Ovary (tissue), 9 donors: Measurements from ENCODE around the gene FN3K. TPM values are rescaled to one million over a fixed set of nuclear protein-coding genes. Genes with fewer than 3 reads are reported as not detected.

ENCODE experiments used
- DNase-seq, 5 donors: peaks; one replicate each; pipeline ENCODE4 v3.0.0-alpha.2; 2019 to 2020
- H3K27ac ChIP-seq, 2 donors: fragments of 200-600 bp; one replicate each; pipeline versions ENCODE4 v1.5.1 to v1.8.0; 2019 to 2022
- H3K27me3 ChIP-seq: fragments of 200-600 bp; one replicate; pipeline ENCODE4 v1.8.0; 2022
- H3K36me3 ChIP-seq: fragments of 200-600 bp; sonication (generic); one replicate; pipeline ENCODE4 v1.5.1; 2019
- H3K4me1 ChIP-seq: one replicate; pipeline ENCODE4 v1.8.1; 2013; ENCODE audit warnings: mild to moderate bottlenecking, moderate library complexity; ENCODE audit not compliant: insufficient read depth
- H3K4me3 ChIP-seq: fragments of 200-600 bp; sonication (generic); one replicate; pipeline ENCODE4 v1.5.1; 2017
- H3K9me3 ChIP-seq, 2 donors: fragments of 200-600 bp in 1 of 2; sonication (generic) in 1 of 2; one replicate each; pipeline versions ENCODE4 v1.5.1 to v1.8.1; 2013 to 2019; ENCODE audit warnings: mild to moderate bottlenecking in 1 of 2, moderate library complexity in 1 of 2
- EP300 ChIP-seq: sonication (generic); formaldehyde crosslinking; IDR thresholded peaks from one replicate; pipeline ENCODE4 v1.6.1; 2017; ENCODE audit warnings: antibody characterized with exemption
- POLR2A ChIP-seq: fragments of 450-650 bp; IDR thresholded peaks from one replicate; pipeline ENCODE4 v1.6.1; 2017; ENCODE audit warnings: antibody characterized with exemption, mild to moderate bottlenecking, moderate library complexity
- WGBS, 3 donors: extraction: QIAGEN DNeasy Blood & Tissue Kit in 1 of 3; methylation state at CpG; one replicate each; pipeline versions ENCODE4 v1.1.5 to v1.1.7; 2013 to 2017; 5-methylcytosine and 5-hydroxymethylcytosine counted together
- intact Hi-C, 4 donors: fragments of 100-400 bp; cut with DNase I; formaldehyde crosslinking; loops; one replicate each; pipeline versions ENCODE4 v1.11.0 to v1.15.1; 2022 to 2023
- polyA plus RNA-seq, 2 donors: library from polyadenylated mRNA; stranded (reverse); fragments of 200-250 nt in 1 of 2; fragments of 350-450 nt in 1 of 2; fragmentation: Illumina TruSeq in 1 of 2; extraction: RNeasy Lipid Tissue Mini Kit (QIAGEN cat#74804) in 1 of 2; gene quantifications; one replicate each; pipeline ENCODE4 v1.2.3, GENCODE V29; 2013 to 2014
- total RNA-seq, 7 donors: library from RNA; depleted of rRNA in 2 of 7; stranded (reverse); fragments of >200 nt in 2 of 7; fragmentation: NEBNext Ultra II Directional in 3 of 7; extraction: Animal tissue kit (Norgen Biotek cat#: 25700) in 3 of 7; gene quantifications; one replicate each; pipeline versions ENCODE4 v1.1.0 to v1.2.4, GENCODE V29; 2016 to 2023
- TF ChIP-seq, protein P1 (sequence below), 3 donors: fragments of 450-650 bp in 2 of 3; fragments of 200-600 bp in 1 of 3; IDR thresholded peaks; one replicate each; pipeline versions ENCODE4 v1.5.1 to v1.8.0; 2016 to 2022; ENCODE audit warnings: antibody characterized with exemption in 3 of 3, mild to moderate bottlenecking in 1 of 3
- donor health status: DM: no; HTN: no; CAD: no; lungs with moderate emphysema.
- donor health status: DM: no; HTN: no; CAD: no.
- donor health status: Bipolar disorder and iron deficiency.
- donor health status: DM: yes; HTN: yes; CAD: no.
- donor health status: DM: no; HTN: no; CAD: no.
- donor health status: DM: yes; HTN: yes; CAD: no.

The FN3K gene
- total and polyA plus RNA-seq, 9 donors = 12.0 to 106 (median 30.1) TPM

DNA sequence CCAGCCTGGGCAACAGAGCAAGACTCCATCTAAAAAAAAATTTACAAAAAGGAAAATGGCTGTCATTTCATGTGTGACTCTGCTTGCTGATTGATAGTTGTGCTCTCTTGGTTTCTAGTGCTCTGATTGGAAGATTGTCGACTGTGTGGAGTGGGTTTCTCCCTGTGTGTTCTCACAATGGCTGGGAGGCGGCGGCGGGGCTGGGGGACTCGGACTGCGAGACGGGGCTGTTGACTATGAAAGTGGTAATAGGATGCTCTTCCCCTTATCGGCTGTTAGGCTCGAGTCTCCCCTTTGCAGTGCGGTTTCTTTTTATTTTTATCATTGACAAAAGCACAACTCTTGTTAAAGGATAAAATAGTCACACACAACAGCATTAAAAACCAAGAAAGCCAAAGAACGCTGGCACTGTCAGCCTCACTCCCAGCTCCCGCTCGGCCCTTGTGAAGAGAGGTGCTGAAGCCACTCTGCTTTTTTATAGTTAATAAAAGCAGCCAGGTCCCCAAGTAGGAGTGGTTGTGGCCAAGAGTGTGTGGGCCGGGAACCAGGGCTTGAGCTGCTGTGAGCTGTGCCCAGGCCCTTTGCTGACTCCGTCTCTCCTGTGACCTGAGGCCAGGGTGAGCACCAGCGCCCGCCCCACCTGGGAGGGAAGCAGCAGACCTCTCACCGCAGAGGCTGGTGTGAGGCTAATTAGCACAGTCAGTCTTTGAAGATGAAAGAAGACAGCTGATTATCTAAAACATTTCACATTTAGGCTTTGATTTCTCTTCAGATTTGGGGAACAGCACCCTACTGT, 53.0 kb downstream of the FN3K start:
- no peaks in the 10 kb centered on the region for H3K4me1 ChIP-seq
- intact Hi-C loops = loop anchor here in 1 of 4 donors (10.0 kb wide), 1 partner anchor 126 kb away; no protein-coding TSS in a partner anchor
- DNase-seq = no peak
- no peak overlapping the region for H3K4me3 ChIP-seq
- H3K27me3 ChIP-seq = no peaks in the 10 kb centered on the region
- 86 to 88% (median 87%) methylated on average over 18 of the region's 18 CpGs for WGBS, 3 donors
- TF ChIP-seq, protein P1, sequence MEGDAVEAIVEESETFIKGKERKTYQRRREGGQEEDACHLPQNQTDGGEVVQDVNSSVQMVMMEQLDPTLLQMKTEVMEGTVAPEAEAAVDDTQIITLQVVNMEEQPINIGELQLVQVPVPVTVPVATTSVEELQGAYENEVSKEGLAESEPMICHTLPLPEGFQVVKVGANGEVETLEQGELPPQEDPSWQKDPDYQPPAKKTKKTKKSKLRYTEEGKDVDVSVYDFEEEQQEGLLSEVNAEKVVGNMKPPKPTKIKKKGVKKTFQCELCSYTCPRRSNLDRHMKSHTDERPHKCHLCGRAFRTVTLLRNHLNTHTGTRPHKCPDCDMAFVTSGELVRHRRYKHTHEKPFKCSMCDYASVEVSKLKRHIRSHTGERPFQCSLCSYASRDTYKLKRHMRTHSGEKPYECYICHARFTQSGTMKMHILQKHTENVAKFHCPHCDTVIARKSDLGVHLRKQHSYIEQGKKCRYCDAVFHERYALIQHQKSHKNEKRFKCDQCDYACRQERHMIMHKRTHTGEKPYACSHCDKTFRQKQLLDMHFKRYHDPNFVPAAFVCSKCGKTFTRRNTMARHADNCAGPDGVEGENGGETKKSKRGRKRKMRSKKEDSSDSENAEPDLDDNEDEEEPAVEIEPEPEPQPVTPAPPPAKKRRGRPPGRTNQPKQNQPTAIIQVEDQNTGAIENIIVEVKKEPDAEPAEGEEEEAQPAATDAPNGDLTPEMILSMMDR (IDR thresholded peaks at IDR 0.05) = no peak
- TF ChIP-seq POLR2A = no peak
- TF ChIP-seq EP300 = no peak
- no peaks in the 10 kb centered on the region for H3K9me3 ChIP-seq
- H3K27ac ChIP-seq = no peak overlapping the region
- no peaks in the 10 kb centered on the region for H3K36me3 ChIP-seq

DNA sequence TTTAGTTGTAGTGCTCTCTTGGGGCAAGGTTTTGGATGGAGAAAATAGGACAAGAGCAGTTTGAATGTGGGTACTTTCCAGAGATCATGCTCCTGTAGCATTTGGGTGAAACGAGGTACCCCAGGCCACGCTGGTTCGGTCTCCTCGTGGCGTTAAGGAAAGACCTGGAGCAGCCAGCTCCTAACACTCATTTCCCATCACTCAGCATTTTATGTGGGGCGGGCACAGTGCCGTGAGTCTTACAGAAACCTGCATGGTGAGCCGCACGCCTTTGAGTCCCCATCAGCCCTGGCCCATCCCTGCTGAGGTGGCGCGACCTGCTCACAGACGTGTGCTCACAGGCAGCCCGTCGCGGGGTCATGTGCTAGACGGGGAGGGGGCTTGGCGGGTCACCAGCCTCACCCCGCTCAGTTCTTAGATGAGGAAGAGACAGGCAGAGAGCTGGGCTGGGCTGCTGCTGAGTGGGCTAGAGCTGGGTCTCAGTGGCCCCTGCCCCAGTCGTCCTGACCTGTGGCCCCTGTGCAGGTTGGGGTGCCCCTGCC, 53.7 kb downstream of the FN3K start:
- H3K27ac ChIP-seq = no peak overlapping the region
- no peaks in the 10 kb centered on the region for H3K36me3 ChIP-seq
- no peak for TF ChIP-seq POLR2A
- TF ChIP-seq, protein P1 (IDR thresholded peaks at IDR 0.05) = no peak
- TF ChIP-seq EP300 = no peak
- 91 to 94% (median 93%) methylated on average over 19 of the region's 19 CpGs for WGBS, 3 donors
- DNase-seq = no peak
- intact Hi-C loops = loop anchor here in 1 of 4 donors (10.0 kb wide), 1 partner anchor 126 kb away; no protein-coding TSS in a partner anchor
- no peaks in the 10 kb centered on the region for H3K27me3 ChIP-seq
- H3K4me3 ChIP-seq = no peak overlapping the region
- H3K4me1 ChIP-seq = no peaks in the 10 kb centered on the region
- no peaks in the 10 kb centered on the region for H3K9me3 ChIP-seq

DNA sequence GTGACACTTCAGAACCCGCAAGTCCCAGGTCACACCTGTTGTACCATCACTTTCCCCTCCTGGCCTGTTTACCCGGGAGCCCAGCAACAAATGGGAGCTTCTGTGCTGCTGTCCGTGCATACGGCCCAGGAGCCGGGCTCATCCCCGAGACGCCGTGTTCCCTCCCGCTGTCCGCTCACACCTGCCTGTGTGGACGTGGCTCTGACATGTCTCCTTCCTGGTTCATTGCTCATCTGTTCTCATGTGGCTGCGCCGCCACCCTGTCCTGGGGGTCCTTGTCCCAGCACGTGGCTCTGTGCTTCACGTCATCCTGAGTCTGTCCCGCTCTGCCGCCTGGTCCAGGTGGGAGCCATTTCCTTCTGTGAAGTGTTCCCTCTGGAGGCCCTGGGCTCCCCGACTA, 54.4 kb downstream of the FN3K start:
- intact Hi-C loops = loop anchor here in 1 of 4 donors (10.0 kb wide), 1 partner anchor 125 kb away; no protein-coding TSS in a partner anchor
- Histone ChIP-seq H3K27me3 (no peaks in the 10 kb centered on the region), H3K27ac (no peak overlapping the region), H3K9me3 (no peaks in the 10 kb centered on the region), H3K36me3 (no peaks in the 10 kb centered on the region), H3K4me1 (no peaks in the 10 kb centered on the region), H3K4me3 (no peak overlapping the region)
- TF ChIP-seq POLR2A (no peak), EP300 (no peak)
- TF ChIP-seq, protein P1 (IDR thresholded peaks at IDR 0.05) = no peak
- no peak for DNase-seq
- WGBS, 3 donors = 88 to 94% (median 93%) methylated on average over 18 of the region's 18 CpGs

DNA sequence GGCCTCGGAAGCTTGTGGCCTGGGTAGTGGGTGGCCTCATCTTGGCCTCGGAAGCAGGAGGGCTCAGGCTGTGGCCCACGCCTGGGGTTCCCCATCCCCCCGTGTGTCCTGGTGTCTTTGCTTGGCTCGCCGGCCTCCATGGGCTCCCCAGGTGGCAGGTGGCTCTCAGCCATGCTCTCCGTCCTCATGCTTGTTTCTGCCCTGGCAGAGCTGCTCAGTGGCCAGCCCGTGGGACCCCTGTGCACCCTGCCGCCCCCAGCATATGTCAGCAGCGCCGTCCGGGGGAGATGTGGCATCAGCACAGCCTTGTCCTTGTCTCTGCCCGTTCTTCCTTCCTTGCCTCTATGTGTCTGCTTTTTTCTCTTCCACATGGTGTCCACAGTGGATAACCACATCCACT, 55.0 kb downstream of the FN3K start:
- no peaks in the 10 kb centered on the region for H3K9me3 ChIP-seq
- intact Hi-C loops = no loop called here
- H3K27me3 ChIP-seq = no peaks in the 10 kb centered on the region
- no peak for TF ChIP-seq POLR2A
- TF ChIP-seq, protein P1 (IDR thresholded peaks at IDR 0.05) = no peak
- TF ChIP-seq EP300 = no peak
- no peak overlapping the region for H3K4me3 ChIP-seq
- no peak overlapping the region for H3K27ac ChIP-seq
- DNase-seq = no peak
- no peaks in the 10 kb centered on the region for H3K4me1 ChIP-seq
- WGBS, 3 donors = 94 to 96% (median 95%) methylated on average over 13 of the region's 13 CpGs
- H3K36me3 ChIP-seq = no peaks in the 10 kb centered on the region
